Stimulated activated CD4-positive, alpha-beta T cell treated with anti-CD3 and anti-CD28 coated beads, Interleukin-2, amount 100 ng/mL, for 24 hours (primary cell): ENCODE data around the gene FOXA3.

Experiments used
- DNase-seq, 2 donors: peaks; one replicate each; pipeline ENCODE4 v3.0.0-alpha.2; 2020

FOXA3 gene

DNA sequence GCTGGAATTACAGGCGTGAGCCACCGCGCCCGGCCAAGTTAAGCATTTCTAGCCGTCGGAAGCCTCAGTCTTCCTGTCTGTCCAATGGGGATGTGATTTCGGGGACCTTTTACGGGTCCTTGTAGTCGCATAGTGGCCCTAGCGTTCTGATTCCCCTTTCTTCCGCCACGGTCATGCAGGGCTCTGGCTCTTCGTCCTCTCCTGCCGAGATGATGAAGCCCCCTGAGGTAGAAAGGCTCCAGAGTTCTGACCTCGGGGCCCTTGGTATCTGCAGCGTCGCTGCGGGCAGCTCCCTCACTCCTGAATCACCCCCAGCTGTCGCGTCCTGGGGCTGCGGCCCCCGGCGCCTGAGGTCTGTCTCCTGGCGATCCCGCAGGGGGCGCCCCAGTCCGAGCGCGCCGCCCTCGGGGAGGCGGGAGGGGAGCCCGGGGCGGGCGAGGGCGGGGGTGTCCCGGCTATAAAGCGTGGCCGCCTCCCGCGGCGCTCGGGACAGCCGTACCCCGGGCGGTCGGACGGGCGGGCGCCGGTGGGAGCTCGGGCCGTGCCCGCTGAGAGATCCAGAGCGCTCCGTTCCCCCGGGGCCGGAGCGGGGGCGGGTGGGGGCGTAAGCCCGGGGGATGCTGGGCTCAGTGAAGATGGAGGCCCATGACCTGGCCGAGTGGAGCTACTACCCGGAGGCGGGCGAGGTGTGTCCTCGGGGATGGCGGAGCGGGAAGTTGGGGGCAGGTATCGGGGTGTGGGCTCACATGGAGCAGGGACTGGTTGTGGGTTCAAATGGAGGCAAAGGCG lies at the start of gene FOXA3:
TSS of gene FOXA3 (plus strand) at position 487 of the 789 bp plus-strand sequence. CDS start at position 618, 131 bp downstream.
- peak; percentile 64 to 68 for DNase-seq

DNA sequence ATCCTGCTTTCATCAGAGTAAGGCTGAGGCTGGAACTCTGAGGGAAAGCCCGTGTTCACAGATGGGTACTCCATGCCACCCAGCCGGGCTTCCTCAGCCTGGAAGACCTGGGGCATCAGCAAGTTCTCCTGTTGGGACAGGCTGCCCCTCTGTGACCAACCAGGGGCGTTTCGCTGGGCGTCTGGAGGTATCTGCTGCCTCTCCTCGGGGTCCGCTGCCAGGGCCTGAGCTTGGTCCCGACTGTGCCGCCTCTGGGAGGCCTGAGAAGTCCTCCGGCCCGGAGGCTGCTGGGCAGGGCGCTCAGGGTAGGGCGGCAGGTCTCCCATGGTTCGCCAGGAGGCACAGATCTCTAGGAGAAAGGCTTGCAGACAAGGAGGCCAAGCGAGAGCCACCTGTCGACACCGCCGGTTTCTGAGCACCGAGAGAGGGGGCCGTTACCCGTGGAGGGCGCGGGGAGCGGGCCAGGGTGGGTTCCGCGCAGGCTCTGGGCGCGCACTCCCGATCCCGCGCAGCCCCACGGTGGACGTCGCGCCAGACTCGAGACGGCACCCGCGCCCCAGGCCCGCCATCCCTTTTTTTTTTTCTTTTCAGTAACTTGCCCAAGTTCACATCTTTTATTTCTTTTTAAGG lies 49.2 kb upstream of the FOXA3 start, which contains the start of gene RSPH6A:
TSS of gene RSPH6A (minus strand) at position 458 of the 630 bp plus-strand sequence. CDS start at position 326, 132 bp downstream.
- DNase-seq: no peak

- no peak for DNase-seq
These were observed 48.5 kb upstream of the FOXA3 start for GRCh38 chr19:45815481-45816216.

GRCh38 chr19:45816236-45817009 lies 47.7 kb upstream of the FOXA3 start:
- DNase-seq: no peak

GRCh38 chr19:45817010-45817724 lies 47.0 kb upstream of the FOXA3 start:
- peak; percentile 99 for DNase-seq

GRCh38 chr19:45817725-45818301 lies 46.3 kb upstream of the FOXA3 start:
- no peak for DNase-seq

DNA sequence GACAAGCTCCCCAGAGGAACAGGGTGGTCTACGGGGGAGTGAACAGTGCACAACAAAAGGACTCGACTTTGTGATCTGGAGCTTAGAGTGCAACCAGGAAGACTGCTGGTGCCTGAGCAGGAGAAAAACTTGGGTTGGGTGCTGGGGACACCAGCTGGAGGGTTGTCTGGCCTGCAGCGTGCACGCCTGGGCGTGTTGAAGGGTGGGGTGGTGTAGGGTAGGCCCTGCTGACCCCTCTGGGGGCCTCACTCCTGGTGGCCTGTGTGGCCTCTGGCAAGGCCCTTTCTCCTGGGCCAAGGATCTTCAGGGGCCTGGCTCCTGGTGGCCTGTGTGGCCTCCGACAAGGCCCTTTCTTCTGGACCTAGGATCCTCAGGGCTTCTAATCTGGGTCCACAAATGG lies 44.4 kb upstream of the FOXA3 start:
- DNase-seq: no peak

DNA sequence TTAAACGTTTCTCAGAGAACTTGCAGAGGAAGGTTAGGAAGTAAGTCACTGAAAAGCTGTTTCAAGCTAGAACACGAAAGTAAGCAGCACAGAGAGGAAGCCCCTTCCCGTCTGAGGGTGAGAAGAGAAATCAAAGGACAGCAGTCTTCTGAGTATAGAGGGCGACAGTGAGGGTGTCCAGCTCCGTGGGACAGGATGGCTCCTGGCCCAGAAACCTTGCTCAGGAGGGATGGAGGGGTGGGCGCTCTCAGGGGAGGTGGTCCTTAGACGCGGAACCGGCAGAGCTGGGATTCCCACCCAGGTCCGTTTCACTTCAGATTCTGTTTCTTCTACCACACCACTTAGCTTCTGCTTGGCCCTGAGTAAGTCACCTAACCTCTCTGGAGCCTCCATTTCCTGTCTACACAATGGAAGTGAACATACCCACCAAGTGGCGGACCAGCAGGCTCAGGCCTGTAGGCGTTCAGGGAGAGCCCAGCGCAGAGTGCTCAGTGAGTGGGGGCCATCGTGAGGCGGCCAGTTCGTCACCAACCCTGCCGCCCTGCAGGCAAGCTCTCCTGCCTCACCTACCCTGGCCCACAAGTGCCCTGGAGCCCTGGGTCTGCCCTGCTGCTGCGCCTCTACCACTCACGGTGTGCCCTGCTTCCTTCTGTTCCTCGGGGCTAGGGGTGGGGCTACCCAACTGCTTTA lies 43.6 kb upstream of the FOXA3 start:
- no peak for DNase-seq

- no peak for DNase-seq
These were observed 43.0 kb upstream of the FOXA3 start for GRCh38 chr19:45821103-45821521.

DNA sequence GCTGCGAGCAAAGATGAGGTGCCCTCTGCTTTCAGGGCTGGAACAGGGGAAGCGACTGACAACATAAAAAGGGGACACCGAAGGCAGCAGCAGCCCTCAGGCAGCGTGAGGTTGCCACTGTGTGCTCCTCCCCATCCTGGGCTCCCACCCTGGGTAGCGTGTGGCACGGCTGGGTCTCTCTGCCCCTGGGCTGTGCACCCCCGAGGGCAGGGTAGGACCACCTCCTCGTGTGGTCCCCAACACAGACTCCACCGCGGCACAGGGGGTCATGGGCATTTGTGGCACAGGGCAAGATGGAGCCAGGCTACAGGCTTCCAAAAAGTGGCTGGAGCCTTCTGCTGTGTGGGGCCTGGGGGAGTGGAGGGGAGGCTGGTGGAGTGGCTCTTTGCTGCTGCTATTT lies 42.6 kb upstream of the FOXA3 start:
- no peak for DNase-seq

- DNase-seq: no peak
These were observed 41.4 kb upstream of the FOXA3 start for GRCh38 chr19:45822716-45823115.

DNA sequence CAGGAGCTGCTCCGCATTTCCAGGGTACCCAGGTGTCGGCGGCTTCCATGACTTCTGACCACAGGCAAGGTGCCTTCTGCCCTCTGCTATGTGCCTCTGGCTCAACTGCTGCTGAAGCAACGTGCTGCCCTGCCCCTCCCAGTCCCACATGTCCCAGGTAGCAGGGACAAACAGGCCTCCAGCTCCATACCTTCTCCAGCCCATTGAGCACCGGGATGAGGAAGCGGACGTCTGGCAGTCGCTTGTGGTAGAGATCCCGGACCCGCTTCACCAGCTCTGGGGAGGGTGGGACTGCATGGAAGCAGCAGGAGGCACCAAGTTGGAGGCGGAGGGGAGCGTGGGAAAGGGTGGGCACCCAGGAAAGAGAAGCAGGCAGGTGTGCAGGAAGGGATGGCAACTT lies 40.9 kb upstream of the FOXA3 start:
- no peak for DNase-seq

GRCh38 chr19:45824041-45824471 lies 40.1 kb upstream of the FOXA3 start:
- no peak for DNase-seq

DNA sequence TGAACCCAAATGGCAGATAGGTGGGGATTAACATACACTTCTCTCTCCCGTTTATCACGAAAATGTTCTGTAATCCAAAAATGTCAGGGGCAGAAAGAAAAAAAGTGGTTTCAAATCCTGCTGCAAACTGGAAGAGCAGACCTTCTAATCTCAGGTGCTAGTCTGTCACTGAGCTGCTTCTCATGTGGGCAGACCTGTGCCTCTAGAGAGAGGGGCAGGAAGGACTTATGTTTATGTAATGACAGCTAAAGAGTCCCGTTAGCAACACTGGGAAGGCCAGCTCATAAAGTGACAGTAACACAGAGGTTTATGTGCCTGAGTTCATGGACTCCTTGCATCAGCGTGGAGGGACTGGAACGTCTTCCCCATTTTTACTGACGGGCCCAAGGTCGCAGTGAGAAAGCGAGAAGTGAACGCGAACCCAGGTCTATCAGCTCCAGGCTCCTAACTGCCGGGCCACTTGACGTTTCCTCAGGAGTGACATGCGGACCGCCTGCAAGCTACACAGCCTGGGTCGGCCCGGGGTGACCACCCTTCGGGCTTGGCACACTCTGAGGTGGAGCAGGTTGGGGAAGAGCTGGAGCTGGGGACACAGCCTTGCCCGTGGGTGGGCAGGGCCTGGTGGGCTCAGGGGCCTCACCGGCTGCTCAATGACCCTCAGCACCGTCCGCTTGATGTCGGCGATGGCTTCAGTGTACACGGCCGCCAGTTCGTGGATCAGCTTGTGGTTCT lies 39.4 kb upstream of the FOXA3 start:
- DNase-seq: no peak

- DNase-seq: no peak
These were observed 38.9 kb upstream of the FOXA3 start for GRCh38 chr19:45825263-45825605.

- DNase-seq: no peak
These were observed 37.9 kb upstream of the FOXA3 start for GRCh38 chr19:45825917-45826893.

GRCh38 chr19:45826934-45827333 lies 37.2 kb upstream of the FOXA3 start:
- DNase-seq: no peak

DNA sequence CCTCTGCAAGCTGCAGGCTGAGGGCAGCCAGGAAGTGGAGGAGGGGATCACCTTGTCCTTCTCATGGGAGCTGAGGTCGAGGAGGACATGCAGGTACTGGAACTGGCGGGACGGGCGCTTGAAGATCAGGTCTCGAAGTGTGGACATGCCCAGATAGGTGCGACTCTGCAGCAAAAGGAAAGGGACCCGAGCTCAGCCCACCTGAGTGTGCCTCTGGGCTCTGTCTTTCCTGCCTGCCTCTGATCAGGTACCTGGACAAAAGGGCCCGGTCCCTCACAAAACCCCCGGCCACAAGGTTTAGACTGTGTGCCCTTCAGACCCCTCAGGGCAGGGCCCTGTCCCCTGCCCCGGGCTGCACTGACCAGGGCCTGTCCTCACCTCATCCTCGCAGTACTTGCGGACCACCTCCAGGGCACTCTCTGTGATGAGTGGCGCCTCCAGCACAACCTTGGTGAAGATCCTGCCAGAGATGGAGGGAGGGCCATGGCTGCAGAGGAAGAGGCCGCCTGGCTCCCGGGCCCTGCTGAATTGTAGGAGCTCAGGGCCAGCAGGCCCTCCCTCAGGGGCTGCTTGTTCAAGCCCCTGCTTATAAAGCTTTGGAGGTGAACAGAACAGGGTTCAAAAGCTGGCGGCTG lies 36.5 kb upstream of the FOXA3 start:
- no peak for DNase-seq

- no peak for DNase-seq
These were observed 35.6 kb upstream of the FOXA3 start for GRCh38 chr19:45828523-45828922.
